GM19238 (cell line): ENCODE measurements around the gene NPAS3.

Source experiments
- DNase-seq: peaks from one replicate; pipeline ENCODE4 v3.0.0; 2011; ENCODE audit warnings: low spot score; ENCODE audit not compliant: insufficient read length

The NPAS3 gene

GRCh38 chr14:33369972-33370371, 431.3 kb downstream of the NPAS3 start:
- DNase-seq: no peak

DNA sequence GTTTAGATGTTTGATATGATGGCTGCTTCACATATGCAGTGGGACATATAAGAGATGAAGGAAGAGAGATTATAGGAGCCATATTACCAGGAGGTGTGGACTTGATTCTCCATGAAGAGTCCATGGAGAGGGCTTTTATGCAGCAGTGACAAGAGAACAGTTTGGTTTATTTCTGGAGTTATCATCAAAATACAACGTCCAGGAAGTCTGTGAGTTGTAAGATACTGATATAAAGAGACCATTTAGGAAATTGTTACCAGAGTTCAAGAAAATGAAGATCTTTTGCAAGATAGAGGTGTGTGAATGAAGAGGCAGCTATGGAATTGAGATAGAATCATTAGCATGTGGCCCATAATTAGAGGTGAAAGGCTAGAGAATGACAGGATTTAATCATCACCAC, 431.7 kb downstream of the NPAS3 start:
- DNase-seq: no peak

- no peak for DNase-seq
These were observed 436.5 kb downstream of the NPAS3 start for GRCh38 chr14:33375196-33375595.

- no peak for DNase-seq
These were observed 437.1 kb downstream of the NPAS3 start for GRCh38 chr14:33375786-33376185.

DNA sequence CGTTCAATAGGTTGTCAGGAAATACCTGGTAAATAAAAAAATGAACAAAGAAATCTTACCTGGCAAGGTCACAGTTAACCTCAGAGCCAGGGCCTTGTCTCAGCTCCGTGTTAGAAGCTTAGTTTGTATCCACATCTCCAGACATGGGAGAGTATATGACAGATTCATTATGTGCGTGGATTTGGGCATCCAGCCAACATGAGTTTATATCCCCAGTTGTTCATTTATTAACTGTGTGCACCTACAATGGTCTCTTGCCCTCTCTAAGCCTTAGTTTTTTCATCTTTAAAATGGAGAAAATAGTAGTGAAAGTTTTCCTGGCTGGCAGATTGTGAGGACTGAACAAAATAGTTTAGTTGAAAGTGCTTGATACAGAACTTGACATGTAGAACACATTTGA, 437.8 kb downstream of the NPAS3 start:
- no peak for DNase-seq

DNA sequence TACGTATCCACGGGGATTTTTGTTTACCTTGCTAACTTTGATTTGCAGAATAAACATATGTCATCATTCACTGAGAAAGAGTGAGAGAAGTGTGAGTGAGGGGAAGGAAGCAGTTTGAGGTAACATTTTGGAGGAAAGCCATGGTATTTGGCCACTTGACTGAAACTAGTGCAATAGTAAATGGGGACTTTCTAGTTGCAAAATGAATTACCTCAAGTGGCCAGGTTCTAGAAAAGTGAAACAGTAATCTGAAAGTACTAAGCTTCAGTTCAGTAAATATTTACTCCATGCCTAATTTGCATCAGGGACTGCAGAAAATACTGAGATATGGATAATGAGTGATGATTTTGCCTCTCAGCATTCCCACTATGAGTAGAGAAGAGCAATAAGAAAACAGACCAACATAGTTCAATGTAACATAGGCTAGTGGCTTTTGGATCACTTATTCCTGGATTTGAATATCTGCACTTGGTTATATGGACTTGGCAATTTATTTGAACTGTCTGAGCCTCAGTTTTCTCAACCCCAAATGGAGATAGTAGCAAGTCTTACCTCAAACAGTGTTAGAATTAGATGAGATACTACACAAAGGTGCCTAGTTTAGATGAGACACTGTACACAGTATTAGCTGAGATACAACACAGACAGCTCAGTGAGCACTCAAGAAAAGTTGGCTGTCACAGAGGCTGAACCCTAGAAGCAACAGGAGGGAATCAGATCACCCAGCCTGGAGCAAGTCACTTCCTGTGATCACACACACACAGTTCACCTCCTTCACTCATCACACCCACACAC, 439.1 kb downstream of the NPAS3 start:
- no peak for DNase-seq

GRCh38 chr14:33381717-33382116, 443.0 kb downstream of the NPAS3 start:
- no peak for DNase-seq

GRCh38 chr14:33386140-33386539, 447.5 kb downstream of the NPAS3 start:
- DNase-seq: no peak

- DNase-seq: no peak
These were observed 448.1 kb downstream of the NPAS3 start for GRCh38 chr14:33386781-33387180.

DNA sequence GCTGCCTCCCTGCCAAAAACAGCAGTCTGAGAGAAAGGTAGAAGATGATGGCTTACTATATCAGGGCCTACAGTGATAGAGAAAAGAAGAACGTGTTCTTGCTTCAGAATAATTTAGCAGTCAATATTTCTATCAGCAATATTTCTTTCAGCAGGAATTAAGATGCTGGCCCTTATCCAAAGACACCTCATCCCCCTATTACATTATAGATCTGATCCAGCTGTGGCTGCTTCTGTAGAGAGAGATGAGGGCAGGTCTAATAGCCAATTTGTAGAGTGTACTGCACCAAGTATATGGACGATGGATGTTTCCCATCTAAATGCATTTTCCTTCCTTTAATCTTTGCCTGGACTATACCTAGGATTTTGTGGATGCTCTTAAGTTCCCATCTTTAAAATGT, 451.7 kb downstream of the NPAS3 start:
- no peak for DNase-seq

DNA sequence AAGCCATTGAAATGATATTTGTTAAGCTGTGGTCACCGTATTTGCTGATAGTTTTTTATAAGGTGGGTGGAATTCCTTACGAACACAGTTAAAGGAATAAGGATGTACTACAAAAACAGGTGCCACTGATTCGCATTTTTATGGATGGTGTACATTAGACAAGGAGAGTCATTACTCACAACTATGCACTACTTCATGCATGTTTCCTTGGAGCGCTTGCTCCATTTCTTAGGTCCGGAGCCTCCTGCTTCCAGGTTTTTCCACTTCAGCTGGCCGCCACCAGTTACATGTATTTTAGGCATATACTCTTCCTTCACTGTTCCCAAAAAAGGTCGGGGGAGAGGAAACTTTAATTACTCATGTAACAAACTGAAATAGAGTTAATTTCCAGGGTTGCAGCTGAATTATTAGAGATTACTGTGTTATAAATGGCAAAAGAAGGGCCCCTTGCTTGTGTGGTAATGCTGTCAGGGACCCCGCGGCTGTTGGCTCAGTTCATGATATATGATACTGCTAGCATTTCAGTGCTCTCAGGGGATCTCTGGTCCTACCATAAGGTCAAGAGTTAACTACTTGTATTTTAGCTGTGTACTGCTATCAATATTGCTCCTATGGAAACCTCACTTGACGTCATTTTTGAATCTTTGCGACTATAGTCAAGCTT, 454.7 kb downstream of the NPAS3 start:
- no peak for DNase-seq

- no peak for DNase-seq
These were observed 455.3 kb downstream of the NPAS3 start for GRCh38 chr14:33393895-33394368.

DNA sequence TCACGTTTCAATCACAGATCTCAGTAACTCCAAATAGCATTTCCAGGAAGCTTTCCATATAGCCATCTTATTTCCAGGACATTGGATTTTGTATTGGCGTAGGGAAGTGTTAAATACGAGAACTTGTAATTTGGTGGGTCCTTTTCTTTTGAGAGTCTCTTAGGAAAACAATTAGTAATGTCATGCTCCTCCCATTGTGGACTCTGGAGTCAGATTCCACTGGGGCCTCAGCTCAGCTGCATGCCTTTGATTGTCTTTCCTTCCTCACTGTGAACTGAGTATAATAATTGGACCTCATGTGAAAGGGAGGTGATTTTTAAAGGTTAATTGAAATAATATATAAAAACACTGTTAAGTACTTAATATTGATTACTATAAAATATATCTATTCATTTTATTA, 462.6 kb downstream of the NPAS3 start:
- DNase-seq: no peak

GRCh38 chr14:33402604-33403003, 463.9 kb downstream of the NPAS3 start:
- no peak for DNase-seq

- DNase-seq: no peak
These were observed 465.4 kb downstream of the NPAS3 start for GRCh38 chr14:33404054-33404453.

DNA sequence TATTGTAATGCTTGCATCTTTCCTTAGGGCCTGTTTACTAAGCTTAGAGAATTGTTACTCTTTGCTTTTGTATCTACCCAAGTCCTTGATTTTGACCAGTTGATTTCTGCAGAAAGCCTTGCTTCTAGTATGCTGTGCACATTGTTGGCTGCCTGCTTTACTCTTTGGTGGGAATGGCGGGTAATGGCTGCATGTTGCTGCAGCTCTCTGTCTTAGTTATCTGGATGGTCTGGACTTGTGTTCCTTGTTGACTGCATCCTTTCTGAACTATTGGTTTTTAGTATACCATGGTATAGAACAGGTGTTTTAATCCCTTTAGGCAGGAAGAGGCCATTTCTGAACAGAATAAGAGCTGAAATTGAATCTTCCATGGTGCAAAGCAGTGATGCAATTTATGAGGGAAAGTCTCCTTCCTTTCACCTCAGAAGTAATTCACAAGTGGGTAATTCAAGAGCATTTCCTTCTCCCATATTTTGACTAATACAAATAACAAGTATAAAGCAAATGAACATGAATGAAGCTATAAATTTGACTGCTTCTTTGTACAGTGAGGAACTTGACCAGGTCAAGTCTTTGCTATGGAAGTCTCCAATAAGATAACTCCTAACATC, 466.4 kb downstream of the NPAS3 start:
- no peak for DNase-seq

GRCh38 chr14:33406766-33407165, 468.1 kb downstream of the NPAS3 start:
- no peak for DNase-seq

DNA sequence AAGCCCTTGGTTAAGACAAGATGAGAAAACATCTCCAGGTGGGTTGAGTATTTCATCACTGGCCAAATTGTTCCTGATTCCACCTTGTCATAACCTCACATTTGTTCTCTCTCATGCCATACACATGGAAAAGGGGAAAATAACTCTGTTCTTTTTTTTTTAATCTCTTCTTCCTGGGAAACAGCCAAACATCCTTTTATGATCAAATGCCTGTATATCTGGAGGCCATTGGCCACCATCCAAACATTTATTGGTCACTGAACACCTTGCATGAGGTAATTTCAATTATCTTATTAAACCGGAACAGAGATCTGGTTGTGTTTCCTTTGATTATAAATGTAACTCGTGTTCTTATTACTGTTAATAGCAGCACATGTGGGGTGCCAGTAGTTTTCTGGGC, 469.6 kb downstream of the NPAS3 start:
- DNase-seq: no peak

GRCh38 chr14:33412450-33412849, 473.8 kb downstream of the NPAS3 start:
- no peak for DNase-seq

- DNase-seq: no peak
These were observed 474.7 kb downstream of the NPAS3 start for GRCh38 chr14:33413381-33413780.

GRCh38 chr14:33414041-33414440, 475.4 kb downstream of the NPAS3 start:
- DNase-seq: no peak

- DNase-seq: no peak
These were observed 481.5 kb downstream of the NPAS3 start for GRCh38 chr14:33420051-33420627.
